ENCODE data around the gene CALML5.

The CALML5 gene

DNA sequence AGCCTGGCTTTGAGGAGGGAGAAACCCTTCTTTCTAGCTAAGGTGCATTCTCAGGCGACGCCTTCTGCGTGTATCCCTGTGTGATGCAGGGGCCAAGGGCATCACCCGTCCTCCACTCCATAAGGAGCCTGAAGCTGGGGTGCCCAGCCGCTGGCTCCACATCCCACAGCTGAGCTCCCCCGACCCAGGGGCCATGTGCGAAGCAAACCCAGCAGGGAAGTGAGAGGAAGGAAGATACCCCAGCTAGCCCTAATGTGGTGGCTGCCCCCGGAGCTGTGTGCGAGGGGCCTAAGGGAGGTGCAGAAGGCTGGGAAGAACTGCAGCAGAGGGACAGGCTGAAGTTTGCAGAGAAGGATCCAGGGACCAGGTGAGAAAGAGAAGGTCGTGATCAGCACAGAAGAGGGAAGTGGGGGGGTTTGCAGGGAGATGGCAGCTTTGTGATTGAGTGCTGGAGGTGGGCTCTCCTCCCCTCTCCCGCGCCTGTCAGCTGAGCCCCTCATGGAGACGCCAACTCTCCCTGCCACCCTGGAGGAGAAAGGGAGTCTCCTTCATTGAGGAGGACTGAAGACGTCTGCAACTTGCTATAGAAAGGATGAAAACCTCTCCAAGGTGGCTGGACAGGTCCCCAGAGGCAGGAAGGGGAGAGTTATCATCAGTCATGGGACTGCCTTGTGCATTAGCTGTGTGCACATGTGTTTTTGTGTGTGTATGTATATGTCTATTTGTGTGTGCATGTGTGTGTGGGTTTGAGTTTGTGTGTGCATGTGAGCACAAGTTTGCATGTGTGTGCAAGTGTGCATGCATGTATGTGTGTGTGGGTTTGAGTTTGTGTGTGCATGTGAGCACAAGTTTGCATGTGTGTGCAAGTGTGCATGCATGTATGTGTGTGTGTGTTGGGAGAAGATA, 3.5 kb upstream of the CALML5 start:
- no peaks in the 10 kb centered on the region for H3K4me1 ChIP-seq (ENCODE audit: insufficient read depth, low read length)
- H3K9ac ChIP-seq (ENCODE audit: low read depth, low read length) = no peak overlapping the region
- no peaks in the 10 kb centered on the region for H3K9me3 ChIP-seq (ENCODE audit: insufficient read depth, low read depth, low read length)
- no peak overlapping the region for H3K4me3 ChIP-seq (ENCODE audit: low read length)
- no peak overlapping the region for H3K27ac ChIP-seq (ENCODE audit: low read length)
- no peaks in the 10 kb centered on the region for H3K36me3 ChIP-seq (ENCODE audit: insufficient read depth, low read depth, low read length)
- no peaks in the 10 kb centered on the region for H3K27me3 ChIP-seq (ENCODE audit: insufficient read depth, low read length)

DNA sequence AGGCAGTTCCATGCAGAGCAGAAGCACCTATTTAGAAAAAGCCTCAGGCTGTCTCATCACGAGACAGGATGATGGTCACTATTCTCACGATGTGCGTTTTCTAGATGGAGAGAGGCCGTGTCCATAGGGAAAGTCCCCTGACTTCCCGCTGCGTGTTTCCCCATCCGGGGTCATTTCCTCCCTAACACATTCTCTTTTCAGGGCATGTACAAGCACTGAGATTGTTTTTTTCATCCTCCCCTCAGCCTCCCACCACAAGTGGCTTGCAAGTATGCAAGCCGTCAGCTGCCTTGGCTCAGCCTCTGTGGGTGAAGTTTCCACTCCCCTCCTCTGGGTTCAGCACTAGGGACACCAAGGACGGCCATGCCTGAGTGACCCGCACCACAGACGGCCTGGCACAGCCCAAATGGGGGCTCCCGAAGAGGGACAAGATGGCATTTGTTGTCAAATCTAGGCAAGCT, 2.7 kb upstream of the CALML5 start:
- H3K9me3 ChIP-seq (ENCODE audit: insufficient read depth, low read depth, low read length) = no peaks in the 10 kb centered on the region
- H3K27ac ChIP-seq (ENCODE audit: low read length) = no peak overlapping the region
- H3K27me3 ChIP-seq (ENCODE audit: insufficient read depth, low read length) = no peaks in the 10 kb centered on the region
- H3K4me1 ChIP-seq (ENCODE audit: insufficient read depth, low read length) = no peaks in the 10 kb centered on the region
- H3K36me3 ChIP-seq (ENCODE audit: insufficient read depth, low read depth, low read length) = no peaks in the 10 kb centered on the region
- no peak overlapping the region for H3K9ac ChIP-seq (ENCODE audit: low read depth, low read length)
- H3K4me3 ChIP-seq (ENCODE audit: low read length) = no peak overlapping the region

DNA sequence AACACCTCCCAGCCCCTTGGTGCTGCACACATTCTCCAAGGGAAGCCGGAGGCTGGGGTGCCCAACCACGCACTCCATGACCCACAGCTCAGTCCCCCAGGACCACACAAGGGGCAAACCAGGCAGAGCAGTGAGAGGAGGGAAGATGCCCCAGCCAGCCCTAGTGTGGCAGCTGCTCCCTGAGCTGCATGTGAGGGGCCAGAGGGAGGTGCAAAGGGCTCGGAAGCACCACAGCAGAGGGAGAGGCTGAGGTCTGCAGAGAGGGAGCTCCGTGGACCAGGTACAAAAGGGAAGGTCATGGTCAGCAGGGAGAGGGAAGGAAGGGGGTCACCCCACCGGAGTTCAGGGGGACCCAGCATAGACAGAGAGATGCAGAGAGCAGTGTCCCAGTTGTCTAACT, 1.5 kb upstream of the CALML5 start:
- Histone ChIP-seq H3K9me3 (ENCODE audit: insufficient read depth, low read depth, low read length) (no peaks in the 10 kb centered on the region), H3K27ac (ENCODE audit: low read length) (no peak overlapping the region), H3K4me1 (ENCODE audit: insufficient read depth, low read length) (no peaks in the 10 kb centered on the region), H3K27me3 (ENCODE audit: insufficient read depth, low read length) (no peaks in the 10 kb centered on the region), H3K4me3 (ENCODE audit: low read length) (no peak overlapping the region), H3K9ac (ENCODE audit: low read depth, low read length) (no peak overlapping the region), H3K36me3 (ENCODE audit: insufficient read depth, low read depth, low read length) (no peaks in the 10 kb centered on the region)

DNA sequence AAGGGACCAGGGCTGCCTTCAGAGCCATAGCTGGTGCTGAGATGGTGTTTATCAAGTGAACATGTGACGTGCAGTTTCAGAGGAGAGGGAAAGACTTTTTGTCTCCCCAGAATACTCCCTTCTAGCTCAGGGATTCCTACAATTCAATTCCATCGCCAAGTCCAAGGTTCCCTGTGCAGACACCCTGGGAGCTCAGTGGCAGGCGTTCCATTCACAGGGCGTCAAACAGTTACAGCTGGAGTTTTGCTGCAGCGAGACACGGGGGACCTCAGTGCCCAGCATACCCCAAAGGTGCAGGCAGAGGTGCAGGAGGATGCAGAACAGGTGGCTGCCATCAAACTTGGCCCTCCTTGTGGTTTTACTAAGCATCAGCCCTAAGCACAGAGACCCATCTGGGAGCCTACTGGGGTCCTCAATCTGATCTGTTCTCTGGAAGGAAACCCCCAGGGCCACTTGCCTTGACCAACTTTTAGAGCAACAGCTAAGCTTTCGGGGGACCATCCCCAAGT, 846 bp upstream of the CALML5 start:
- no peak overlapping the region for H3K27ac ChIP-seq (ENCODE audit: low read length)
- no peak overlapping the region for H3K9ac ChIP-seq (ENCODE audit: low read depth, low read length)
- H3K9me3 ChIP-seq (ENCODE audit: insufficient read depth, low read depth, low read length) = no peaks in the 10 kb centered on the region
- H3K27me3 ChIP-seq (ENCODE audit: insufficient read depth, low read length) = no peaks in the 10 kb centered on the region
- no peak overlapping the region for H3K4me3 ChIP-seq (ENCODE audit: low read length)
- H3K36me3 ChIP-seq (ENCODE audit: insufficient read depth, low read depth, low read length) = no peaks in the 10 kb centered on the region
- H3K4me1 ChIP-seq (ENCODE audit: insufficient read depth, low read length) = no peaks in the 10 kb centered on the region

DNA sequence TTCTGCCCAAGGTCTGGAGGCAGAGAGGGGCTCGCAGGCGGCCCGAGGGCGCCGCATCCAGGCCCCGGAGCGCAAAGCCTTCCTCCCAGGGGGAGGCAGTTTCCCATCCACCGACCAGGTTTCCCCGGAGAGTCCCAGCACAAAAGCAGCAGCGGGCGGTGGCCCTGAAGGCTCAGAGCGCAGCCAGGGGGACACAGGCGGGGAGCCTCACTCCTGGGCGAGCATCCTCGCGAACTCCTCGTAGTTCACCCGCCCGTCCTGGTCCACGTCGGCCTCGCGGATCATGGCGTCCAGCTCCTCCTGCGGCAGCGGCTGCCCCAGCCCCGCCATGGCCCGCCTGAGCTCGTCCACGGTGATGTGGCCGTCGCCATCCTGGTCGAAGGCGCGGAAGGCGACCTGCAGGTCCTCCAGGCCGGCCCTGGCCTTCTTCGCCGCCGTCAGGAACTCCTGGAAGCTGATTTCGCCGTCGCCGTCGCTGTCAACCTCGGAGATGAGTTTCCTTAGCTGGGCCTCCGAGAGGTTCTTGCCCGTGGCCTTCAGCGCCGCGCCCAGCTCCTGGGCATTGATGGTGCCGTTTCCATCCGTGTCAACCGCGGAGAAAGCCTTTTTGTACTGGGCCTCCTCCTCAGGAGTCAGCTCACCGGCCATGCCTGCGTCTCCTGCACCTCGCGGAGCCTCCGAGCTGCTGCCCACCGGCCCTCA, 428 bp downstream of the CALML5 start:
- no peaks in the 10 kb centered on the region for H3K4me1 ChIP-seq (ENCODE audit: insufficient read depth, low read length)
- H3K9me3 ChIP-seq (ENCODE audit: insufficient read depth, low read depth, low read length) = no peaks in the 10 kb centered on the region
- H3K36me3 ChIP-seq (ENCODE audit: insufficient read depth, low read depth, low read length) = no peaks in the 10 kb centered on the region
- no peak overlapping the region for H3K9ac ChIP-seq (ENCODE audit: low read depth, low read length)
- no peak overlapping the region for H3K27ac ChIP-seq (ENCODE audit: low read length)
- H3K27me3 ChIP-seq (ENCODE audit: insufficient read depth, low read length) = no peaks in the 10 kb centered on the region
- H3K4me3 ChIP-seq (ENCODE audit: low read length) = no peak overlapping the region

DNA sequence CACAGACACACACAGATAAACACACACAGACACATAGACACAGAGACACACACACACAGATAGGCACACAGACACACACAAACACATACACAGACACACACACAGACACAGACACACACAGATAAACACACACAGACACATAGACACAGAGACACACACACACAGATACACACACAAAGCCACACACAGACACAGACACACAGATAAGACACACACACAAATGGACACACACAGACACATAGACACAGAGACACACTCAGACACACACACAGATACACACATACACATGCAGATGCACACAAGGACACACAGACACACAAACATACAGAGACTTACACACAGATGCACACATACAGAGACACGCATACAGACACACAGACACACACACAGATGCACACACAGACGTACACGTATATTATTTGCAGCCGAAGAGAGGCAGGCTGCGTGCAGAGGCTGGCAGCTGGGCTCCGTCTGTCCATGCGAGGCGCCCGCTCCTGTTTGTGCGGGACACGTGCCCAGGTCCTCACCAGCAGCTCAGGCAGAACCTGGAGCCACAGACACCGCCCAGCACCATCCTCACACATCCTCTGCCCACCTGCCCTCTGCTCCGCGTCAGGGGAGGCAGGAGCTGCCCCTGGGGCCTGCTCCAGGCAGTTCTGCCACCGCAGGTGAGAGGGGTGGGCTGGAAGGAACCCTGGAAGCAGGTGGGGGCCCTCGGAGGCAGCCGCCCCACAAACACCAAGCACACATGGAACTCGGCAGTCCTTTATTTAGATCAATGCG, 1.2 kb downstream of the CALML5 start:
- Histone ChIP-seq H3K36me3 (ENCODE audit: insufficient read depth, low read depth, low read length) (no peaks in the 10 kb centered on the region), H3K27me3 (ENCODE audit: insufficient read depth, low read length) (no peaks in the 10 kb centered on the region), H3K27ac (ENCODE audit: low read length) (no peak overlapping the region), H3K9me3 (ENCODE audit: insufficient read depth, low read depth, low read length) (no peaks in the 10 kb centered on the region), H3K4me3 (ENCODE audit: low read length) (no peak overlapping the region), H3K4me1 (ENCODE audit: insufficient read depth, low read length) (no peaks in the 10 kb centered on the region), H3K9ac (ENCODE audit: low read depth, low read length) (no peak overlapping the region)

DNA sequence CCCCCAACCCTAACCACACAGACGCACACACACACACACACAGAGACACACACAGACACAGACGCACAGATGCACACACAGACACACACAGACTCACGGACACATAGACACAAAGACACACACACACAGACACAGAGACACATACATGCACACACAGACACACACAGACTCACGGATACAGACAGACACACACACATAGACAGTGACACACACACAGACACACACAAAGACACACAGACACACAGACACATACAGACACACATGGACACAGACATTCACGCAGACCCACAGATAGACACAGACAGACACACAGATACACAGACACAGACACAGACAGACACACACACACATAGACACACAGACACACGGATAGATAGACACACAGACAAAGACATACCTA, 2.1 kb downstream of the CALML5 start:
- Histone ChIP-seq H3K9me3 (ENCODE audit: insufficient read depth, low read depth, low read length) (peaks cover 4% of the 10 kb centered on the region), H3K36me3 (ENCODE audit: insufficient read depth, low read depth, low read length) (no peaks in the 10 kb centered on the region)

DNA sequence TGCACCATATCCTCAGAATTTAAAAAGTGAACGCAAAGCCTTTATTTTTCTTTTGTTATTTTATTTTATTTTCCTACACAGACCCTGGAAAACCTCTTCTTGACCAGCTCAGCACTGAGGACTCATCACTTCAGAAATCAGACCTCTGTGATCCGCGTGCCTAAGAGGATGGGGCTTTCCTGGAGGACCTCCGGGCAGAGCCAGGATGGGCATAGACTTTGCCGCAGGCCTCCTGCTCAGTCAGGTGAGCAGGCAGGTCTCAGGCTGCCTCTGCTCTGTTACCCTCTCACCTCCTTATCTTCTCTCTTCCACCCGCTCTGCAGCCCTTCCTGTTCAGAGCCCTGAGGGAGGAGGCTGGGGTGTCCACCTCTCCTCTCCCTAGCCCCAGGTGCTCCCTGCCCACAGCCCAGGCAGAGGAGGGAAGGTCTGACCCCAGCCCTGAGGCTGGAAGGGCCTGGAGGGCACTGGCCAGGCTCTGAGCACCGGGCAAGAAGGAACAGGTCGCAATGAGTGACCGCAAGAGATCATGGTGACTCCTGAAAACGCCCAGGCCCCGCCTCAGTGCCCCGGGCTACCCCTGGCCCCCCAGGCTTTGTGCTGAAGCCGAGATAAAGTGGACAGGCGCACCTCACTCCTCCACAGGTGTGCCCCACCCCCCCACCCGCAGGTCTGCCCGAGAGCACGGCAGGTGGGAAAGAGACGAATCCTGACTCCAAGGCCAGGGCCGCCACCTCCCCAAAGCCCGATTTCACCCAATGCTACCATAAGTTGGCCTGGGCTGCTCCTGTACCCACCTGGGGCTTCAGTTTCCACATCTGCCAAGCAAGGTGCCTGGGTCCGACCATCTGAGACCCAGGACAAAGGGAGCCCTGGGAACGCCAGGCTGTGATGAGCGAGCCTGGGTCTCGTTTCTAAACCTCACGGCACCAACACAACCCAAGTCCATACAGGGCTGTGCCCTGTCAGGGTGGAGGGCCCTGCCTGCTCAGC, 2.8 kb downstream of the CALML5 start:
- Histone ChIP-seq H3K4me1 (ENCODE audit: insufficient read depth, low read length) (no peaks in the 10 kb centered on the region), H3K36me3 (ENCODE audit: insufficient read depth, low read depth, low read length) (no peaks in the 10 kb centered on the region), H3K27me3 (ENCODE audit: insufficient read depth, low read length) (no peaks in the 10 kb centered on the region), H3K9ac (ENCODE audit: low read depth, low read length) (no peak overlapping the region), H3K4me3 (ENCODE audit: low read length) (no peak overlapping the region), H3K27ac (ENCODE audit: low read length) (no peak overlapping the region), H3K9me3 (ENCODE audit: insufficient read depth, low read depth, low read length) (peaks cover 10% of the 10 kb centered on the region)

More for the DNA sequence above, 2.1 kb downstream of the CALML5 start:
- Histone ChIP-seq H3K27ac (ENCODE audit: low read length) (no peak overlapping the region), H3K27me3 (ENCODE audit: insufficient read depth, low read length) (no peaks in the 10 kb centered on the region), H3K9ac (ENCODE audit: low read depth, low read length) (no peak overlapping the region), H3K4me1 (ENCODE audit: insufficient read depth, low read length) (no peaks in the 10 kb centered on the region), H3K4me3 (ENCODE audit: low read length) (no peak overlapping the region)

DNA sequence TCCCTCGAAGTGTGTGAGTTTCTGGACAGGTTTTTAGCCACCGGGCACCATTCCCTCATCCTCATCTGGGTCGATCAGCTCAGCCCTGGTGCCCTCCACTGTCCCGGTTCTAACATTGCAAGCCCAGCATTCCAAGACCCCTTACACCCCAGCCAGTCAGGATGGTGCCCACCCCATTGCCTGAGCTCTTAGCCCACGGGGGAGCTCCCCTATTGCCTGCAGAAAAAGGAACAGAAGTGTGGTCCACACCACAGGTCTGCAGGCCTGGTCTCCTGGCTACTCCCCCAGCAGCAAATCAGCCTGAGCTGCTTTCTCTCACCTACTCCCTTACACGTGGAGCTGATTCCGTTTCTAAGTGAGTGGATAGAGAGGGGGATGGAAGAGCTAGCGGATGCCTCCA, 4.8 kb downstream of the CALML5 start:
- no peaks in the 10 kb centered on the region for H3K4me1 ChIP-seq (ENCODE audit: insufficient read depth, low read length)
- H3K9ac ChIP-seq (ENCODE audit: low read depth, low read length) = no peak overlapping the region
- peaks cover 10% of the 10 kb centered on the region for H3K9me3 ChIP-seq (ENCODE audit: insufficient read depth, low read depth, low read length)
- no peak overlapping the region for H3K4me3 ChIP-seq (ENCODE audit: low read length)
- H3K27me3 ChIP-seq (ENCODE audit: insufficient read depth, low read length) = no peaks in the 10 kb centered on the region
- H3K36me3 ChIP-seq (ENCODE audit: insufficient read depth, low read depth, low read length) = no peaks in the 10 kb centered on the region
- H3K27ac ChIP-seq (ENCODE audit: low read length) = no peak overlapping the region

DNA sequence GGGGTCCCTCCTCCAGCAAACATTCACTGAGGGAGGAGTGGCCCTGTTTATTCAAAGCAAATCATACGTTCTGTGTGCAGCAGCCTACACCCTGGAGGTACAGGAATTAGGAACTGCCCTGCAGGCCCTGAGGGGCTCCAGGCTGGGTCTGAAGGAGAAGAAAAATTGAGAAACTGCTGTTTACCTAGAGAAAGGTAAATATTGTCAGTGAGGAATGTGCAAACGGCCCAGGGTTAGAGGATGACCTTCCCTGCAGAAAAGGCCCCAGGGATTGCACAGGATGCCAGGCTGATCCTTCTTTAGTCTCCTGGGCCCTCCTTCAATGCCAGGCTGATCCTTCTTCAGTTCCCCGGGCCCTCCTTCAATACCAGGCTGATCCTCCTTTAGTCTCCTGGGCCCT, 5.7 kb downstream of the CALML5 start:
- Histone ChIP-seq H3K4me1 (ENCODE audit: insufficient read depth, low read length) (no peaks in the 10 kb centered on the region), H3K27me3 (ENCODE audit: insufficient read depth, low read length) (no peaks in the 10 kb centered on the region), H3K9me3 (ENCODE audit: insufficient read depth, low read depth, low read length) (peaks cover 10% of the 10 kb centered on the region), H3K27ac (ENCODE audit: low read length) (no peak overlapping the region), H3K4me3 (ENCODE audit: low read length) (no peak overlapping the region), H3K36me3 (ENCODE audit: insufficient read depth, low read depth, low read length) (no peaks in the 10 kb centered on the region), H3K9ac (ENCODE audit: low read depth, low read length) (no peak overlapping the region)
